Keratinocyte (primary cell): ENCODE measurements around the gene TIMM10B. TPM values are rescaled to one million over a fixed set of nuclear protein-coding genes. Genes with fewer than 3 reads are reported as not detected.

Experiments used
- DNase-seq: peaks from one replicate; pipeline ENCODE4 v3.0.0-alpha.2; 2011; ENCODE audit warnings: low read depth, missing footprints, low spot score
- FAIRE-seq: peaks from 2 replicates; lab custom pipeline; 2011; peaks lifted over from hg19 to GRCh38; lab: Jason Lieb, UNC
- H2AFZ ChIP-seq: 2 replicates; pipeline ENCODE4 v1.6.0; 2012; ENCODE audit warnings: low read length, control low read depth, inconsistent platforms; ENCODE audit not compliant: control insufficient read depth
- H3K27ac ChIP-seq: 2 replicates; pipeline ENCODE4 v1.5.1; 2011; ENCODE audit warnings: low read length; ENCODE audit not compliant: control insufficient read depth, insufficient read depth
- H3K27me3 ChIP-seq: 3 replicates; pipeline ENCODE4 v1.6.0; 2011; ENCODE audit warnings: low read length; ENCODE audit not compliant: control insufficient read depth, insufficient read depth; ENCODE audit errors: extremely low read depth
- H3K36me3 ChIP-seq, 2 experiments: 2 replicates in 1 of 2; 3 replicates in 1 of 2; pipeline ENCODE4 v1.5.1; 2011; ENCODE audit warnings: low read length in 2 of 2, mild to moderate bottlenecking in 1 of 2; ENCODE audit not compliant: control insufficient read depth in 2 of 2, insufficient read depth in 2 of 2; ENCODE audit errors: extremely low read depth in 1 of 2
- H3K4me1 ChIP-seq: 3 replicates; pipeline ENCODE4 v1.5.1; 2011; ENCODE audit warnings: low read length; ENCODE audit not compliant: control insufficient read depth, insufficient read depth; ENCODE audit errors: extremely low read depth
- H3K4me2 ChIP-seq: 3 replicates; pipeline ENCODE4 v1.6.0; 2011; ENCODE audit warnings: low read depth, low read length; ENCODE audit not compliant: control insufficient read depth, insufficient read depth; ENCODE audit errors: extremely low read depth
- H3K4me3 ChIP-seq, 3 experiments: fragments of 200-600 bp in 1 of 3; sonication (generic) in 1 of 3; 2 replicates in 2 of 3; 3 replicates in 1 of 3; pipeline ENCODE4 v1.5.1; 2011 to 2016; ENCODE audit warnings: low read length in 3 of 3, mild to moderate bottlenecking in 3 of 3, control low read depth in 2 of 3, inconsistent platforms in 1 of 3, low read depth in 1 of 3, mixed read lengths in 1 of 3, mixed run types in 1 of 3, moderate library complexity in 1 of 3; ENCODE audit not compliant: control insufficient read depth in 2 of 3, insufficient read depth in 2 of 3; ENCODE audit errors: extremely low read depth in 1 of 3
- H3K79me2 ChIP-seq: 2 replicates; pipeline ENCODE4 v1.6.0; 2012; ENCODE audit warnings: low read length; ENCODE audit not compliant: control insufficient read depth, insufficient read depth
- H3K9ac ChIP-seq: 3 replicates; pipeline ENCODE4 v1.6.0; 2011; ENCODE audit warnings: low read length; ENCODE audit not compliant: control insufficient read depth, insufficient read depth; ENCODE audit errors: extremely low read depth
- H3K9me1 ChIP-seq: 3 replicates; pipeline ENCODE4 v1.6.0; 2011; ENCODE audit warnings: low read length; ENCODE audit not compliant: control insufficient read depth, insufficient read depth; ENCODE audit errors: extremely low read depth
- H3K9me3 ChIP-seq: 2 replicates; pipeline ENCODE4 v1.5.1; 2012; ENCODE audit warnings: low read depth, low read length; ENCODE audit not compliant: control insufficient read depth
- H4K20me1 ChIP-seq: 3 replicates; pipeline ENCODE4 v1.6.0; 2011; ENCODE audit warnings: low read length; ENCODE audit not compliant: control insufficient read depth, insufficient read depth; ENCODE audit errors: extremely low read depth
- CTCF ChIP-seq, 3 experiments: IDR thresholded peaks in 1 of 3; conservative IDR thresholded peaks in 1 of 3; optimal IDR thresholded peaks in 1 of 3; 2 replicates in 2 of 3; 3 replicates in 1 of 3; pipeline versions ENCODE3 to v1.5.1; 2011; ENCODE audit warnings: low read length in 3 of 3, mild to moderate bottlenecking in 3 of 3, moderate library complexity in 2 of 3, control low read depth in 1 of 3, inconsistent platforms in 1 of 3; ENCODE audit not compliant: insufficient read depth in 2 of 3; ENCODE audit errors: extremely low read depth in 1 of 3
- EZH2 ChIP-seq: IDR thresholded peaks from one replicate; pipeline ENCODE4 v1.6.1; 2012; ENCODE audit warnings: inconsistent platforms, mild to moderate bottlenecking, low read length, moderate library complexity
- dilution Hi-C: fragments of 300-500 bp; cut with MboI; formaldehyde crosslinking; loops from one replicate; pipeline ENCODE4 v1.7.0; 2020; ENCODE audit warnings: low sequenced_read_pairs; ENCODE audit not compliant: extremely low pct_ligation_motif_present
- polyA plus RNA-seq, 5 experiments: library from polyadenylated mRNA; depleted of rRNA in 3 of 5; stranded (reverse) in 3 of 5; stranded (forward) in 1 of 5; unstranded in 1 of 5; fragments of >200 nt; gene quantifications; 1 replicate in 1 of 5; 2 replicates in 3 of 5; 3 replicates in 1 of 5; pipeline versions ENCODE4 v1.2.1 to v1.2.3, GENCODE V29; 2011 to 2012; ENCODE audit warnings: missing spikeins in 2 of 5, low read depth in 1 of 5, low replicate concordance in 1 of 5

Gene TIMM10B
- polyA plus RNA-seq, 1 donor (not counting 4 experiments of a cell fraction or from before 2014, with no cell fraction given): 34.1 TPM

- Histone ChIP-seq H3K27me3 (no peaks in the 10 kb centered on the region), H3K27ac (no peak overlapping the region), H3K9me1 (no peaks in the 10 kb centered on the region), H3K36me3 (peaks cover 26 to 35% of the 10 kb centered on the region in 2 experiments), H3K9me3 (no peaks in the 10 kb centered on the region), H3K79me2 (peaks cover 29% of the 10 kb centered on the region), H4K20me1 (peaks cover 2% of the 10 kb centered on the region), H3K9ac (no peak overlapping the region), H3K4me1 (peaks cover 8% of the 10 kb centered on the region), H2AFZ (no peak overlapping the region), H3K4me2 (no peak overlapping the region), H3K4me3 (no peak overlapping the region)
- no peak for FAIRE-seq
- TF ChIP-seq EZH2 (no peak), CTCF (optimal IDR thresholded peaks at IDR 0.05 in 1 of 3, IDR thresholded peaks at IDR 0.05 in 1 of 3, conservative IDR thresholded peaks at IDR 0.05 in 1 of 3; ENCODE audit: extremely low read depth in 1 of 3, insufficient read depth in 2 of 3, low read length in 3 of 3) (no peak)
- dilution Hi-C loops: no loop called here
- DNase-seq: no peak
Observed at GRCh38 chr11:6486256-6486655, 5.0 kb downstream of the TIMM10B start.

GRCh38 chr11:6486938-6487337 is 5.6 kb downstream of the TIMM10B start:
- Histone ChIP-seq H4K20me1 (peaks cover 2% of the 10 kb centered on the region), H3K4me1 (peaks cover 8% of the 10 kb centered on the region), H3K9me3 (no peaks in the 10 kb centered on the region), H3K4me3 (no peak overlapping the region), H3K9me1 (no peaks in the 10 kb centered on the region), H3K27ac (no peak overlapping the region), H3K36me3 (peaks cover 26 to 35% of the 10 kb centered on the region in 2 experiments), H2AFZ (no peak overlapping the region), H3K9ac (no peak overlapping the region), H3K4me2 (no peak overlapping the region), H3K79me2 (peaks cover 23% of the 10 kb centered on the region), H3K27me3 (no peaks in the 10 kb centered on the region)
- dilution Hi-C loops: no loop called here
- TF ChIP-seq CTCF (optimal IDR thresholded peaks at IDR 0.05 in 1 of 3, IDR thresholded peaks at IDR 0.05 in 1 of 3, conservative IDR thresholded peaks at IDR 0.05 in 1 of 3; ENCODE audit: extremely low read depth in 1 of 3, insufficient read depth in 2 of 3, low read length in 3 of 3): no peak
- no peak for TF ChIP-seq EZH2
- no peak for FAIRE-seq
- no peak for DNase-seq
